Caco-2 (cell line): ENCODE data around the gene CCDC184. TPM values are rescaled to one million over a fixed set of nuclear protein-coding genes. Genes with fewer than 3 reads are reported as not detected.
"Not testable (repeated sequence)": the region's sequence is repeated elsewhere in the genome, so short reads cannot be mapped to it uniquely, and the experiment has no call there.

ENCODE experiments used
- BruUV-seq: library from RNA; stranded (reverse); fragments of 400-500 nt; replicated peaks from 2 replicates; lab custom pipeline; 2021; lab: Mats Ljungman, UMichigan
- CTCF ChIA-PET: fragments of 300-600 bp; sonication (Branson Sonifier 250); formaldehyde crosslinking; loops from one replicate; lab custom pipeline; 2022; ENCODE audit warnings: antibody characterized with exemption; lab: Charles Lee
- POLR2A ChIA-PET: fragments of 300-600 bp; sonication (Branson Sonifier 250); formaldehyde crosslinking; loops from one replicate; lab custom pipeline; 2022; ENCODE audit warnings: antibody characterized with exemption; lab: Charles Lee
- DNase-seq, 2 experiments: peaks; one replicate each; pipeline versions ENCODE4 v3.0.0 to v3.0.0-alpha.2; 2020 to 2022
- H3K27me3 ChIP-seq: replicated peaks from 2 replicates; pipeline ENCODE4 v1.6.0; 2011; ENCODE audit warnings: low read length; ENCODE audit not compliant: control insufficient read depth, insufficient read depth
- H3K36me3 ChIP-seq: 2 replicates; pipeline ENCODE4 v1.5.1; 2011; ENCODE audit warnings: low read length; ENCODE audit not compliant: control insufficient read depth, insufficient read depth
- H3K4me1 ChIP-seq: fragments of 250-450 bp; sonication (Bioruptor Pico); 2 replicates; pipeline ENCODE4 v1.5.1; 2020; ENCODE audit warnings: mild to moderate bottlenecking
- H3K4me3 ChIP-seq: 2 replicates; pipeline ENCODE4 v1.5.1; 2011; ENCODE audit warnings: low read depth, mild to moderate bottlenecking, control low read depth, low read length
- H3K9me3 ChIP-seq: fragments of 250-450 bp; sonication (Bioruptor Pico); 2 replicates; pipeline ENCODE4 v1.5.1; 2020; ENCODE audit warnings: mild to moderate bottlenecking, moderate library complexity
- H3K27ac Mint-ChIP-seq: one replicate; pipeline ENCODE4 v1.8.0; 2022; ENCODE audit warnings: mixed read lengths; ENCODE audit not compliant: unreplicated experiment
- H3K27me3 Mint-ChIP-seq: one replicate; pipeline ENCODE4 v1.8.0; 2022; ENCODE audit warnings: mixed read lengths; ENCODE audit not compliant: insufficient read depth, unreplicated experiment
- H3K36me3 Mint-ChIP-seq: one replicate; pipeline ENCODE4 v1.8.0; 2022; ENCODE audit warnings: mild to moderate bottlenecking, mixed read lengths; ENCODE audit not compliant: insufficient read depth, unreplicated experiment
- H3K4me1 Mint-ChIP-seq: one replicate; pipeline ENCODE4 v1.8.0; 2022; ENCODE audit warnings: low read depth, mixed read lengths; ENCODE audit not compliant: unreplicated experiment
- H3K4me3 Mint-ChIP-seq: one replicate; pipeline ENCODE4 v1.8.0; 2022; ENCODE audit warnings: mild to moderate bottlenecking, moderate library complexity, mixed read lengths; ENCODE audit not compliant: unreplicated experiment
- H3K9me3 Mint-ChIP-seq: one replicate; pipeline ENCODE4 v1.8.0; 2022; ENCODE audit warnings: mixed read lengths; ENCODE audit not compliant: unreplicated experiment
- CTCF ChIP-seq, 2 experiments: fragments of 200-600 bp in 1 of 2; IDR thresholded peaks; 1 replicate in 1 of 2; 2 replicates in 1 of 2; pipeline versions ENCODE4 v1.5.1 to v1.8.0; 2011 to 2022; ENCODE audit warnings: antibody characterized with exemption in 1 of 2, control low read depth in 1 of 2, inconsistent platforms in 1 of 2, low read depth in 1 of 2, low read length in 1 of 2, mild to moderate bottlenecking in 1 of 2, moderate library complexity in 1 of 2; ENCODE audit not compliant: insufficient read depth in 1 of 2, severe bottlenecking in 1 of 2, unreplicated experiment in 1 of 2
- intact Hi-C: fragments of 100-400 bp; cut with micrococcal nuclease; formaldehyde crosslinking; loops from one replicate; pipeline ENCODE4 v1.10.0; 2022; ENCODE audit not compliant: unreplicated experiment
- total RNA-seq: library from RNA; stranded (reverse); gene quantifications from 2 replicates; pipeline ENCODE4 v1.2.3, GENCODE V29; 2022

CCDC184 gene
- total RNA-seq, 1 experiment from 2014 or later, result 1.0 TPM

- Mint-ChIP-seq H3K27ac (no peak overlapping the region), H3K27me3 (no peaks in the 10 kb centered on the region), H3K9me3 (no peaks in the 10 kb centered on the region), H3K4me1 (no peaks in the 10 kb centered on the region), H3K36me3 (no peaks in the 10 kb centered on the region), H3K4me3 (no peak overlapping the region)
- DNase-seq, result no peak
- H3K36me3 ChIP-seq, result no peaks in the 10 kb centered on the region
- BruUV-seq, result no TSS peak
- intact Hi-C loops, result no loop called here
- no peak for TF ChIP-seq CTCF (IDR thresholded peaks at IDR 0.05; ENCODE audit: insufficient read depth in 1 of 2, low read depth in 1 of 2, low read length in 1 of 2, severe bottlenecking in 1 of 2, unreplicated experiment in 1 of 2)
- H3K4me1 ChIP-seq, result no peaks in the 10 kb centered on the region
- H3K4me3 ChIP-seq, result no peak overlapping the region
- H3K9me3 ChIP-seq, result no peaks in the 10 kb centered on the region
- H3K27me3 ChIP-seq, result no peaks in the 10 kb centered on the region
- POLR2A ChIA-PET, result no interaction called here
- CTCF ChIA-PET, result no interaction called here
Measured at GRCh38 chr12:48221645-48222044, 38.2 kb downstream of the CCDC184 start.

DNA sequence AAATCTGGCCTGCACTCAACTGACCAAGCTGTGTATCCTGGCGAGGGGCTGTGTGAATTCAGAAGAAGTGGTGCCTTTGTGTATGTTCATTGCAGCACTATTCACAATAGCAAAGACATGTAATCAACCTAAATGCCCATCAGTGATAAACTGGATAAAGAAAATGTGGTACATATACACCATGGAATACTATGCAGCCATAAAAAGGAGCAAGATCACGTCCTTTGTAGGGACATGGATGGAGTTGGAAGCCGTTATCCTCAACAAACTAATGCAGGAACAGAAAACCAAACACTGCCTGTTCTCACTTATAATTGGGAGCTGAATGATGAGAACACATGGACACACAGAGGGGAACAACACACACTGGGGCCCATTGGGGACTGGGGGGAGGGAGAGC is 41.1 kb downstream of the CCDC184 start:
- H3K4me1 Mint-ChIP-seq, H3K4me1 ChIP-seq, intact Hi-C loops, H3K9me3 ChIP-seq, CTCF ChIA-PET, DNase-seq, H3K36me3 ChIP-seq, H3K4me3 ChIP-seq, BruUV-seq, H3K27ac Mint-ChIP-seq, H3K27me3 Mint-ChIP-seq, H3K36me3 Mint-ChIP-seq, H3K4me3 Mint-ChIP-seq, POLR2A ChIA-PET, H3K27me3 ChIP-seq: not testable (repeated sequence)
- H3K9me3 Mint-ChIP-seq, result peaks cover 13% of the 10 kb centered on the region

DNA sequence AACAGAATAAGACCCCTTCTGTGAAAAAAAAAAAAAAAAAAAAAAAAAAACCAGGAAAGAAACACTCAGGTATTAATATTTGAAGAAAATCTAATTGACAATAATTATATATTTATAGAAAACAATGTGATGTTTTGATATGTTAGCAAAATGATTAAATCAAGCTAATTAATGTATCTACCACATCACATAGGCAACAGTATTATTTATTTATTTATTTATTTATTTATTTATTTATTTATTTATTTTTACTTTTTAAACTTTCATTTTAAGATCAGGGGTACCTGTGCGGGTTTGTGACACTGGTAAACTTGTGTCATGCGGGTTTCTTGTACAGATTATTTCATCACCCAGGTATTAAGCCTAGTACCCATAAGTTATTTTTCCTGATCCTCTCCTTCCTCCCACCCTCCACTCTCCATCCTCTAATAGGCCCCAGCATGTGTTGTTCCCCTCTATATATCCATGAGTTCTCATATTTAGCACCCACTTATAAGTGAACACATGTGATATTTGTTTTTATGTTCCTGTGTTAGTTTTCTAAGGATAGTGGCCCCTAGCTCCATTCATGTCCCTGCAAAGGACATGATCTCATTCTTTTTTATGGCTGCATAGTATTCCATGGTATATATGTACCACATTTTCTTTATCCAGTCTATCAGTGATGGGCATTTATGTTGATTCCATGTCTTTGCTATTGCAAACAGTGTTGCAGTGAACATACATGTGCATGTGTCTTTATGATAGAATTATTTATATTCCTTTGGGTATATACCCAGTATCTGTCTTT is 47.9 kb downstream of the CCDC184 start:
- H3K36me3 ChIP-seq, H3K4me1 Mint-ChIP-seq, H3K4me1 ChIP-seq, POLR2A ChIA-PET, H3K36me3 Mint-ChIP-seq, H3K27ac Mint-ChIP-seq, DNase-seq, H3K4me3 ChIP-seq, H3K27me3 Mint-ChIP-seq, intact Hi-C loops, BruUV-seq, H3K9me3 ChIP-seq, CTCF ChIA-PET, H3K27me3 ChIP-seq, H3K4me3 Mint-ChIP-seq: not testable (repeated sequence)
- peaks cover 21% of the 10 kb centered on the region for H3K9me3 Mint-ChIP-seq

Other genes with a start within 250 kb of the CCDC184 start
- 247 and 281 TPM in 2 replicates for gene TMEM106C, start 220.0 kb upstream of the CCDC184 start, total RNA-seq
- 200 and 201 TPM in 2 replicates for gene COL2A1, start 179.2 kb upstream of the CCDC184 start, total RNA-seq
- 40.4 and 42.1 TPM in 2 replicates for gene SENP1, start 77.6 kb upstream of the CCDC184 start, total RNA-seq
- 96.8 and 108 TPM in 2 replicates for gene PFKM, start 64.3 kb upstream of the CCDC184 start, total RNA-seq
- gene ASB8, start 26.1 kb upstream of the CCDC184 start, total RNA-seq, result 27.8 and 30.6 TPM in 2 replicates
- gene OR10AD1, start 19.6 kb downstream of the CCDC184 start, total RNA-seq, result not detected in 2 replicates
- 13.2 and 14.7 TPM in 2 replicates for gene ZNF641, start 167.3 kb downstream of the CCDC184 start, total RNA-seq